COLO668 (cell line): ENCODE measurements around the gene TIFAB.

Source experiments
- DNase-seq: peaks from one replicate; lab custom pipeline; 2025; ENCODE audit not compliant: unreplicated experiment; lab: John Stamatoyannopoulos, UW

Gene TIFAB

GRCh38 chr5:135444360-135444759 lies 7.8 kb downstream of the TIFAB start:
- no peak for DNase-seq

DNA sequence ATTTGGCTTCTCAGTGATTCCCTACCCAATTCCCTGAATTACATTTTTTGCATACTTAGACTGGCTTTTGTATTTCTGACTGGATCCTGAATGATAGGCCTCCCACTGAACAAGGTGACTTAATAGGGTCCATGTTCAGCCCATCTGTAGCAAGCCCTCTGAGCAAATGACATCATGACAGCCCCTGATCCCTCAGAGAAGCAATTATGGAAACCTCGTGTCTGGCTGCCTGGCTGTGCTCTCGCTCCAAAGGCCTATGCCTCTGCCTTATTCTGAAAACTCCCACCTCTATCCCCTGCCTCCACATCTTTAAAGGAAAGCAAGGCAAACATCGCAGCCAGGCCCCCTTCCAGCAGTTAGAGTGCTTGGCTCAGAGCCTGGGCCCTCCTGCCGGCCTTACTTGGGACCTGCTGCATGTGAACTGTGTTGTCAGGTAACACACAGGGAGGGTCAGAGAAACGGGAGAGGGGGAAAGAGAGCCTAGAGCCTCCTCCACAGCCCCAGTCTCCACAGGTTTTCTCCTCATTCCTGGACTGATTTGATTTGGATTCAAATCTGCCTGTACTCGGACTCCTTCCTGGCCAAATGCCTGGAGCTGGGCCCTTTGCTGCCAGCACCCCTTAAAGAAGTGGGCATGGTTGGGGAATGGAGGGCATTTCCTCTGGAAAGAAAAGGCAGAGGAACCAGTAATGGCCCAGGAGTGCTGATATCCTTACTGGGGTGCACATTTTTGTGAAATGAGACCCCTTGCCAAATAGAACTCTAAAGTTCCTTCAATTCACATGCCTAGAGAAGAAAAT lies 8.8 kb downstream of the TIFAB start:
- no peak for DNase-seq

DNA sequence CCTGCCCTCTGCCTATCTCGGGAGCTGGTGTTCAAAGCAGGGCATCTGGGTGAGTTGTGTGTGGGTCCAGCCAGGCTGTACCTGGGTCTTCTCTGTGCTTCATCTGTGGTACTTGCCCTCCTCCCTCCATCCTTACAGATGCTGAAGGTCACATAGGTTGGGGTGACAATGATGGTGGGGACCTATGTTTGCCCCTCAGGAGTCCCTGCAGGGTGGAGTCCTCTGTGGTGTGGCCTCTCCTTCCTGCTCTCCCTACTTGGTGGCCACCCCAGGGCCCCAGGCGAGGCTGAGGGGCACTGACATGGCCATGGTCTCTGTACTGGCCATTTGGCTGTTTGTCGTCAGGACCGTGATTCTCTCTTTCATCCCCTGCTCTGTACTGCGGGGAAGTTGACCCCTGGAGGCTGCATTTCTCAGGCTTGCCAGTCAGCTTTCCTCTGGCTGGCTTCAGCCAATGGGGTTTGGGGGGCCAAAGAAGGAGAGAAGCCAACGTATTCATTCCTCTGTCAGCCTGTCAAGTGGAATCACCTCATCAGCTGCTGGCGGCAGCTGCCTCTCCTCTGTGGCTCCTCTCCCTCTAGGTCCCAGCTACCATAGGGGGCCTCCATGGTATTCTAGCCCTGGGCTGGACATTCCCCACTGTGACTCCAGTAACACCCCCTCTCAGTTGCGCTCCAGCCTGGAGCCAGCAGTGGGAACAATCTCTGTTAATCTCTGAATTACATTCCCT lies 9.6 kb downstream of the TIFAB start:
- no peak for DNase-seq

GRCh38 chr5:135441919-135442318 lies 10.2 kb downstream of the TIFAB start:
- DNase-seq, result no peak

DNA sequence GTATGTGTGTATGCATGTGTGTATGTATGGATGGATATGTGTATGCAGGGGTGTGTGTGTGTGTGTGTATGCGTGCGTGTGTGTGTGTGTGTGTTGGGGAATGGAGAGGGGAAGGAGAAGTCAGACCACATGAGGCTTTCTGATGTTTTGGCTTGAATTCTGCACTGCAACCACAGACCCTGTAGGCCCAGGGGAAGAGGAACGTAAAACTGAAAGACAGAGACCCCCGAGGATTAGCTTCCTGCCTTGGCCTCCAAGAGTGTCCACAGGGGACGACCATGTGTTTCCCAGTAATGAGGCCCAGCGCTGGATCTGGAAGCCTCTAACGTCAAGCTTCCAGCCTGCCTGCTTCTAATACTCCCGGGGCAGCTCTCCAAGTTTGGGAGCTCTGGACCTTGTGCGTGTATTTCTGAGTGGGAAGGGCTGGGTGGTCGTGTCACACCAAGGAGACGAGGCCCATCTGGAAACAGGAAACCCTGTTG lies 10.8 kb downstream of the TIFAB start:
- no peak for DNase-seq

- DNase-seq, result no peak
Measured at GRCh38 chr5:135440916-135441315, 11.2 kb downstream of the TIFAB start.

DNA sequence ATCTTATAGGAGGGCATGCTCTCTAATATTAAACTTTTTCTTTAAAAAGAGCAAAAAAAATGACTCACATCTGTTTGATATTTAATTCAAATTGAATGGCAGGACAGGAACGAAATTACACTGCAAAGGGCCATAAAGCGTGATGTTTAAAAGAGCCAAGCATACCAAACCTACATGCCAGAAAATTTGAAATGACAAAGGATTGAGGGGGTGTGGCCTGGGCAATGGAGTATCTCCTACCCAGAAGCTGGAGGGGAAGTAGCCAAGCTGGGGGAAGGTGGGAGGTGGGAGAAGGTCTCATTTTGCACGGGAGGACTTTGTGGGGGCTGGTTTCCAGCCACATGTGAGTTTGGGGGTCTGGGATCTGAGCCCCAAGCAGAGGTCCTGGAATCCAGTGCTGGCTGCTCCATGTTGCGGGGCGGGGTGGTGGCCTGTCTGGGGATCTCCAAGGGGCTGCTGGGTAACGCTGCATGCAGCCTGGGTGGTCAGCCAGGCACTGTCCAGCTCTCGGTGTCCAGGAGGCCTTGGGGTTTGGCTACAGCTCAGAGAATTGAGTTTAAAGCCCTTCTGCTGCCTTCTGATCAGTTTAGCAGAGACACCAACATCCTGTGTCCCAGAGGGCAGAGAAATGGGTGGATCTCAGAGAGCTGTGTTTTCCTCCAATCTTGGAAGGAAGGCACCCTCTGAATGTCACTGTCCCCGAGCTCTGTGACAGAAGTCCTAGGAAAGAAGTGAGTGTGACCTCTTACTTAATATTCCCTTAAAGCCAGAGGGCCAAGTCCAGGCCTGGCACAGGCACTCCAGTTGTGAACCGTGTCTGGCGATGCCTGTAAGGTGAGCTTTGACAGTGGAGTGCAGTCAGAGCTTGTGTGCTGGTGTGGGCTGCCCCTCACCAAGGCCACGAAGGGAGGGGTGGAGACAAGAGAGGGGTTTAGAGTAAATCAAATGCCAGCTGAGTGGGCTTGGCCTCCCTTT lies 12.6 kb downstream of the TIFAB start:
- DNase-seq, result no peak

DNA sequence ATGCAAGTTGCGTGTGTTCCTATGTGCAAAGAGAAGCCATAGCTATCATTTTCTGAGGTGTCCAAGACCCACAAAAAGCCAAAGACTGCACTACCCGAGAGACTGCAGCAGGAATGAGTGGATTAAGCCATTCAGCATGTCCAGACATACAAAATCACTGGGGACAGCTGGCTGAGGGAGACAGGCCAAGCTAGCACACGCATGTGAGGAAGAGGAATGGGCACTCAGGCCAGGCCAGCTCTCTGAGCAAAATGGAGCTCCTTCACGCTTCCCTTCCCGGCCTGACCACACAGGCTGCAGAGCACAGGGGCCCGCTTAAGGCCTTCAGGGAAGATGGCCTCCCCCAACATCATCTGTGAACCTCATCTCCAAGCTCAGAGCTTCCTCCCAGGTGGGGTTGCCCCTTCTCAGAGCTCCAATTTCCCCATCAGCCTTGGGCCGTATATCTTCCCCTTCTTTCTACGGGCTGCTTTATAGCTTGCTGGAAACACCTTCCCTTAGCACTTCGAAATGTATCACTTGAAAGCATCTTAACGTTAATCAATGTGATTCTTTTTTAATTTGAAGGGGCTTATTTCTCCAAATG lies 13.4 kb downstream of the TIFAB start:
- DNase-seq, result no peak

- DNase-seq, result peak; percentile 30
Measured at GRCh38 chr5:135437796-135438560, 14.2 kb downstream of the TIFAB start.

DNA sequence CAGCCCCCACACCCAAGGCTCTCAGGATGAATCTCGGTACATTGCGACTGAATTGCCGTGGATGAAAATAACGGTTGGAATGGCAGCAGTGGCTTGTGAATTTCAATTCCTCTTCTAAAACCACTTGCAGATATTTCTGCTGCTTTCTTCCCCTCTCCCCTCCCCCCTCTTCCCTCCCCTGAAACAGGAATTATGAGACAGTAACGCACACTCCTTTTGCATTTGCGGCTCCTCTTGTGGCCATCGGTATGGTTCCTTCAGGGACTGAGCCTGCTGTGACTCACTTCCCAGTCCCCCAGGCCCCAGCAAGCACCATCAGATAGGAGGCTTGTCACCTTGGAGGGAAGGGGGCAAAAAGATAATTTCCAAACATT lies 14.7 kb downstream of the TIFAB start:
- DNase-seq, result no peak

GRCh38 chr5:135436951-135437418 lies 15.2 kb downstream of the TIFAB start:
- no peak for DNase-seq

- no peak for DNase-seq
Measured at GRCh38 chr5:135435467-135436330, 16.5 kb downstream of the TIFAB start.

GRCh38 chr5:135434591-135435466 lies 17.3 kb downstream of the TIFAB start:
- no peak for DNase-seq

- DNase-seq, result no peak
Measured at GRCh38 chr5:135433681-135434426, 18.3 kb downstream of the TIFAB start.

- no peak for DNase-seq
Measured at GRCh38 chr5:135432113-135432512, 20.0 kb downstream of the TIFAB start.

DNA sequence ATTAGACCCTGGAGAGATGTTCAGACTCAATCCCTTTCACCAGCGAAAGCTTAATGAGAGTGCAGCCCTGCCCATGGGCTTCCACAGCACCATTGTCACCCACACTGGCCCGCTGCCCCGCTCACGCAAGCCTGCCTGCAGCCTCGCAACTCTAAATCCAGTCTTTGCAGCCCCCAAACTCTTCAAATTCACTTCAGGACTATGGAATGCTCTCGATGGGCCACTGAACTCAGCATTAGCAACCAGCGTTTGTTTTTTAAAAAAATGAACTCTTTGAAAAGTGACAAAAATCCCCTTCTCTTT lies 22.1 kb downstream of the TIFAB start:
- no peak for DNase-seq

DNA sequence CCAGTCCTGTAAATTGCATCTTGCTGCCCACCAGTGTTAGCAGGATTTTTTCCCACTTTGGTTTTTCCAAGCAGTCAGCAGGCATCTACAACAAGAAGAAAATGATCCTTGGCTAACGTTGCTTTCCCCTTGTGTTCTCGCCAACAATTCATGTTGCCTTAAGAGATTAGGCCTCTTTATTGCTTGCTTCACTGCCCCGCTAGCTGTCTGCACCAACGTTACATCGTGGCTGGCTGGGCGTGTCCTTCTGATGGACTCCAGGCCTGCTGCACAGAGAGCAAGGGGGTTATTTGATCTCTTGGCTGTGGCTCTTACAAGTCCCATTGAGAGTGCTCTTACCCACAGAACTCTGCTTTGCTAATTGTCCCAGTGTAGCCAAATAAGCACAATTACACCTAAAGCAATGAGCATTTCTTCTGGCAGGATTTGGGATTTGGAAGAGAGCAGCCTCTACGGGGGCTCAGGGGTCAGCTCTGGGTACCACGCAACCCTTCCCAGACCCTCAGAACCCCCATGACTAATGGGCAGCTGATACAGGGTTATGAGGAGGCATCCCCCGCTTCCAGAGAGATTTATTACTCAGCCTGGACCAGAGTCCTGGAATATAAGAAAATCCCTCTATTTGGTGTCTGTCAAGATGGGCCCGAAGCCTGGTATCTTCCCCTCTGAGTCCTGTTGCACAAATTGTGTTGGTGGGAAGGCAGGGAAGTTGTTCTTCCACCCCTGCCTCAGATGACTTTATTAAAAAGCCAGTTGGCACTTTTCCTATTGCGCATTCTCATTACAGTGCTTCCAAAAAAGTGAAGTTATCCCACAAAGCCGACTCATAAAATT lies 22.6 kb downstream of the TIFAB start:
- DNase-seq, result no peak
